ENCODE results near the gene CFAP77.

GRCh38 chr9:132547052-132547431 is 137.0 kb downstream of the CFAP77 start:
- no peak for TF ChIP-seq POLR2A (IDR thresholded peaks at IDR 0.05)
- TF ChIP-seq CTCF (IDR thresholded peaks at IDR 0.05), result no peak
- TF ChIP-seq EP300 (IDR thresholded peaks at IDR 0.05; ENCODE audit: low read depth), result no peak
- TF ChIP-seq POLR2AphosphoS5 (IDR thresholded peaks at IDR 0.05), result no peak

Measured in transverse colon (tissue), 4 donors.